Measurements from ENCODE around the gene PRSS56.

PRSS56 gene

GRCh38 chr2:232502911-232503808 lies 17.0 kb upstream of the PRSS56 start:
- H3K4me3 ChIP-seq (replicated peaks; ENCODE audit: low read depth, low read length) = no peak overlapping the region
- DNase-seq (ENCODE audit: extremely low read depth, low read depth) = no peak
- no peak for TF ChIP-seq CTCF (IDR thresholded peaks at IDR 0.05; ENCODE audit: low read depth, low read length, missing control alignments)

GRCh38 chr2:232503809-232504323 lies 16.3 kb upstream of the PRSS56 start:
- no peak for TF ChIP-seq CTCF (IDR thresholded peaks at IDR 0.05; ENCODE audit: low read depth, low read length, missing control alignments)
- H3K4me3 ChIP-seq (replicated peaks; ENCODE audit: low read depth, low read length) = no peak overlapping the region
- DNase-seq (ENCODE audit: extremely low read depth, low read depth) = no peak

- no peak overlapping the region for H3K4me3 ChIP-seq (replicated peaks; ENCODE audit: low read depth, low read length)
- no peak for TF ChIP-seq CTCF (IDR thresholded peaks at IDR 0.05; ENCODE audit: low read depth, low read length, missing control alignments)
- no peak for DNase-seq (ENCODE audit: extremely low read depth, low read depth)
Observed at GRCh38 chr2:232504438-232504837, 15.8 kb upstream of the PRSS56 start.

- DNase-seq (ENCODE audit: extremely low read depth, low read depth) = no peak
- TF ChIP-seq CTCF (IDR thresholded peaks at IDR 0.05; ENCODE audit: low read depth, low read length, missing control alignments) = no peak
- H3K4me3 ChIP-seq (replicated peaks; ENCODE audit: low read depth, low read length) = no peak overlapping the region
Observed at GRCh38 chr2:232505856-232506255, 14.3 kb upstream of the PRSS56 start.

GRCh38 chr2:232506709-232507108 lies 13.5 kb upstream of the PRSS56 start:
- no peak for DNase-seq (ENCODE audit: extremely low read depth, low read depth)
- no peak for TF ChIP-seq CTCF (IDR thresholded peaks at IDR 0.05; ENCODE audit: low read depth, low read length, missing control alignments)
- H3K4me3 ChIP-seq (replicated peaks; ENCODE audit: low read depth, low read length) = no peak overlapping the region

GRCh38 chr2:232508251-232508650 lies 11.9 kb upstream of the PRSS56 start:
- DNase-seq (ENCODE audit: extremely low read depth, low read depth) = no peak
- H3K4me3 ChIP-seq (replicated peaks; ENCODE audit: low read depth, low read length) = no peak overlapping the region
- TF ChIP-seq CTCF (IDR thresholded peaks at IDR 0.05; ENCODE audit: low read depth, low read length, missing control alignments) = no peak

Data from HFF-Myc (cell line).